MM.1S (cell line): ENCODE data around the gene MTMR12.

ENCODE experiments used
- EZH2 ChIP-seq: fragments of 300-600 bp; sonication (generic); optimal IDR thresholded peaks from 2 replicates; pipeline ENCODE3; 2017; ENCODE audit warnings: low read depth, mild to moderate bottlenecking, antibody characterized with exemption, low read length, mixed read lengths
- EZH2phosphoT487 ChIP-seq: fragments of 300-600 bp; sonication (generic); IDR thresholded peaks from 2 replicates; pipeline ENCODE4 v1.6.1; 2018; ENCODE audit warnings: antibody characterized with exemption, low read length
- TF ChIP-seq, protein P1 (sequence below): fragments of 300-600 bp; sonication (generic); IDR thresholded peaks from 2 replicates; pipeline ENCODE4 v1.5.1; 2016; ENCODE audit warnings: antibody characterized with exemption, low read length, mixed read lengths

DNA sequence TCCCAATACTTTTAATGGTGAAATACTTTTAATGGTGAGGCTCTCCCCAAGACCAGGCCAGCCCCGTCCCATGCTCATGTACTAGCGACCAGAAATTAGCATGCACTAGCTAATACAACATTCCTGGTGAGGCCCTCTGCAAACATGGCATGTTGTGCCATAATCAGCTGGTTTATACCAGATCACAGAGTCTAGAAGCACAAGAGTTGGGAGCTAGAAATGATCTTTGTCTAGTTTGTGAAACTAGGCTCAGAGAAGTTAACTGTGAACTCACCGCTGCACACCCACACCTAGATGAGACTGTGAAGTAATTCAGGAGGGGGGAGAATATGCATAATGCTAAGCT is 37.4 kb downstream of the MTMR12 start:
- TF ChIP-seq, protein P1, sequence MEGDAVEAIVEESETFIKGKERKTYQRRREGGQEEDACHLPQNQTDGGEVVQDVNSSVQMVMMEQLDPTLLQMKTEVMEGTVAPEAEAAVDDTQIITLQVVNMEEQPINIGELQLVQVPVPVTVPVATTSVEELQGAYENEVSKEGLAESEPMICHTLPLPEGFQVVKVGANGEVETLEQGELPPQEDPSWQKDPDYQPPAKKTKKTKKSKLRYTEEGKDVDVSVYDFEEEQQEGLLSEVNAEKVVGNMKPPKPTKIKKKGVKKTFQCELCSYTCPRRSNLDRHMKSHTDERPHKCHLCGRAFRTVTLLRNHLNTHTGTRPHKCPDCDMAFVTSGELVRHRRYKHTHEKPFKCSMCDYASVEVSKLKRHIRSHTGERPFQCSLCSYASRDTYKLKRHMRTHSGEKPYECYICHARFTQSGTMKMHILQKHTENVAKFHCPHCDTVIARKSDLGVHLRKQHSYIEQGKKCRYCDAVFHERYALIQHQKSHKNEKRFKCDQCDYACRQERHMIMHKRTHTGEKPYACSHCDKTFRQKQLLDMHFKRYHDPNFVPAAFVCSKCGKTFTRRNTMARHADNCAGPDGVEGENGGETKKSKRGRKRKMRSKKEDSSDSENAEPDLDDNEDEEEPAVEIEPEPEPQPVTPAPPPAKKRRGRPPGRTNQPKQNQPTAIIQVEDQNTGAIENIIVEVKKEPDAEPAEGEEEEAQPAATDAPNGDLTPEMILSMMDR: no peak
- TF ChIP-seq EZH2phosphoT487: no peak
- TF ChIP-seq EZH2: no peak
